Measurements from ENCODE around the gene NEGR1. TPM values are rescaled to one million over a fixed set of nuclear protein-coding genes. Genes with fewer than 3 reads are reported as not detected.

NEGR1 gene
- total RNA-seq, 4 donors from 2014 or later, result 14.5 to 50.8 (median 29.1) TPM

DNA sequence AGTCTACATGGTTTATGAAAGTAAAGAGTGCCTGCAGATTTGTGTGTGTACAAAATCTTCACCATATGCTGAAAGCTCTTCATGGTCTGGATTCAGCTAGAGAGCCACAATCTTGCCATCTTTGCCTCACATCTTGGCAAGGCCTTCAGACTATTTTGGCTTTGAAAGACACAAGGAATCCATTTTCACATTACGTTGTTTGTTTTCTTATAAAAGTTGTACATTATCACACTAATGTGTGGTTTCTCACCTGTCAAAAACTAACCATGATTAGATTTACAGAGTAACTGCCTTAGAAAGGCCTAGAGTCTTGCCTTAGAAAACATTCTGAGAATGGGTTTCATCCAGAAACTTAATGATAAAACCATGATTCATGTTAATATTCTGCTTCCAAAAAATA lies 494.6 kb downstream of the NEGR1 start:
- TF ChIP-seq, protein P1, sequence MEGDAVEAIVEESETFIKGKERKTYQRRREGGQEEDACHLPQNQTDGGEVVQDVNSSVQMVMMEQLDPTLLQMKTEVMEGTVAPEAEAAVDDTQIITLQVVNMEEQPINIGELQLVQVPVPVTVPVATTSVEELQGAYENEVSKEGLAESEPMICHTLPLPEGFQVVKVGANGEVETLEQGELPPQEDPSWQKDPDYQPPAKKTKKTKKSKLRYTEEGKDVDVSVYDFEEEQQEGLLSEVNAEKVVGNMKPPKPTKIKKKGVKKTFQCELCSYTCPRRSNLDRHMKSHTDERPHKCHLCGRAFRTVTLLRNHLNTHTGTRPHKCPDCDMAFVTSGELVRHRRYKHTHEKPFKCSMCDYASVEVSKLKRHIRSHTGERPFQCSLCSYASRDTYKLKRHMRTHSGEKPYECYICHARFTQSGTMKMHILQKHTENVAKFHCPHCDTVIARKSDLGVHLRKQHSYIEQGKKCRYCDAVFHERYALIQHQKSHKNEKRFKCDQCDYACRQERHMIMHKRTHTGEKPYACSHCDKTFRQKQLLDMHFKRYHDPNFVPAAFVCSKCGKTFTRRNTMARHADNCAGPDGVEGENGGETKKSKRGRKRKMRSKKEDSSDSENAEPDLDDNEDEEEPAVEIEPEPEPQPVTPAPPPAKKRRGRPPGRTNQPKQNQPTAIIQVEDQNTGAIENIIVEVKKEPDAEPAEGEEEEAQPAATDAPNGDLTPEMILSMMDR (IDR thresholded peaks at IDR 0.05), result no peak
- DNase-seq (ENCODE audit: low spot score), result no peak
- ATAC-seq (ENCODE audit: low FRiP score), result no peak

GRCh38 chr1:71786218-71786617 lies 496.1 kb downstream of the NEGR1 start:
- no peak for DNase-seq (ENCODE audit: low spot score)
- no peak for ATAC-seq (ENCODE audit: low FRiP score)
- TF ChIP-seq, protein P1 (IDR thresholded peaks at IDR 0.05), result no peak

DNA sequence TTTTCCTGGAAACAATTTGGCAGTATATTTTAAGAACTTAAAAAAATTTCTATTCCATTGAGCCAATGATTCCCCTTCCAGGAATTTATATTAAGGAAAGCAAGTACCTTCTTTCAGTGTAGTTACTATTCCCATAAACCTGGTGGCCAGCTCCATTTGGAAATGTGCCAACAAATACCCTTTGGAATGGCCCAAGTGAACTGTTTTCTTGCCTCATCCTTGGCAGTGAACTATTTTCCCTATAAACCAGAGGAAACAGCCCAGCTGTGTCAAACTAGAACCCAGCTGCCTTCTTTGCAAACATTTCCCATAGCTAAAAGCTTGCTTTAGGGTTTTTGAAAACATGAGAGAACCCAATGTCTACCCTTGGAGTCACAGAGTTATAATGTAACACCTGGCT lies 496.9 kb downstream of the NEGR1 start:
- TF ChIP-seq, protein P1 (IDR thresholded peaks at IDR 0.05), result no peak
- ATAC-seq (ENCODE audit: low FRiP score) (no peak), DNase-seq (ENCODE audit: low spot score) (no peak)

DNA sequence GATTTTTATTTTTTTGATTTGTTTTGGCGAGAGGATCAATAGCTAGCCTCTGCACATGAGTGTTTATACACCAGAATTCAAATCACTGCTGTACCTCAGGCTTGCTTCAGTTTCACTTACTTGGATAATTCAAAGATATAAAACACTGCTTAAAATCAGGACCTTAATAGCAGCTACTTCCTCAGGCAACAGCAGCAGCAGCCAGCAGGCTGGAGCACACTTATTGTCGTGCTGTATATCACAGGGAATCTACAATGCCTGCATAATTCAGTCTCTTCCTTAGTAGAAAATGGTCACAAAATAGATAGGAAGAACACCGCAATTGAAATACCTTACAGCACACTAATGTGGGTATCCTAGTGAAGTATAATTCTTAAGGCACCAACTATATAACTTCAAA lies 497.3 kb downstream of the NEGR1 start:
- no peak for DNase-seq (ENCODE audit: low spot score)
- TF ChIP-seq, protein P1 (IDR thresholded peaks at IDR 0.05), result no peak
- no peak for ATAC-seq (ENCODE audit: low FRiP score)

DNA sequence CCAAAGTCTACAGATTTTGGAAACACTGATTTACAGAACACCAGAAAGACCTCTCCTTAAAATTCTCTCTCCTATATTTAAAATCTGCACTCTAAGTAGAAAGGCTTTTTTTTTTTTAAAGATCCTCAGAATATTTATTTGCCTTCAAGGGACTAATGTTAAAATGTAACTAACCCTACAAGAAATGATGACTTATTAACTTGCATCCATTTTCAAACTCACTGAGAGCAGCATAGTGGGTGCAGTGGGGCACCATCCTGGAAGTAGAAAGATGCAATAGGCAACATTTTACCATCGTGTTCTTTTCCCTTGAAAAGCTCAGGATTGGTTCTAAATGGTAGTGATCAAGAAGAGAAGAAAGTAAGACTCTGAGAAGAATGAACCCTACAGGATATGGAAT lies 498.1 kb downstream of the NEGR1 start:
- TF ChIP-seq, protein P1 (IDR thresholded peaks at IDR 0.05), result no peak
- no peak for ATAC-seq (ENCODE audit: low FRiP score)
- DNase-seq (ENCODE audit: low spot score), result no peak

DNA sequence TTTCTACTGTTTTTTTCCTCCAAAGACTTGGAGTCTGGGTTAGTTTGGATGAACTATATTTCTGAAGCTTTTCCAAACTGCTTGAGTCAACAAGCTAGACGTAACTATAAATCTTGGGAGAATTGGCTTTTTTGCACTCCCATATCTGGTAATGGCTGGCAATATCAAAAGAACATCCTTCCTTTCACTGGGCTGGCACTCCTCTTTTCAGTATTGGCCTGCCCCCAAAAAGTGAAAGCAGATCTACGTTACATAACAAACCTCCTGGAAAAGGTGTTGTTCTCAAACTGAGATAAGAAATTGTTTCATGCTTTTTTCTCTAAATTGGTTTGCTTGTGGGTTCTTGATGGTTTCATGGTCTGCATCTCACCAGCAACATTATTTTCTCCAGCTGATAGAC lies 499.3 kb downstream of the NEGR1 start:
- ATAC-seq (ENCODE audit: low FRiP score) (peak; percentile 70), DNase-seq (ENCODE audit: low spot score) (no peak)
- TF ChIP-seq, protein P1 (IDR thresholded peaks at IDR 0.05), result no peak

DNA sequence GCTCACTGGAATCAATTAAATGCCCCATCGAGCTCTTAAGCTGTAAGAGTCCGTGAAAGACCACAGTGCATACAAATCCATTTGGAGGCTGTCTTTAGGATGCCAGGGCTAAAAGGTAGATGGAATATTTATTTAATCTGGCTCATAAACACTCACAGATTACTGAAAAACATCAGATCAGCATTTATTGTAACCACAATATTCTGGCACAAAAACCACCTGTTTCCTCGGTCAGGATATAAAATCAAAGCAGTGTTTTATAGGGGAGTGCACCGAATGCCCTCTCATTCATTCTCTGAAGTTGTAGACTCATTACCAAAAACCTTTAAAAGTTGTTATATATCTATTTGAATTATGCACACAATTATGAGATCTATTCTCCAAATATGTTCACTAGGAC lies 500.9 kb downstream of the NEGR1 start:
- ATAC-seq (ENCODE audit: low FRiP score) (no peak), DNase-seq (ENCODE audit: low spot score) (no peak)
- TF ChIP-seq, protein P1 (IDR thresholded peaks at IDR 0.05), result no peak
